Fibroblast of villous mesenchyme (primary cell): Measurements from ENCODE around the gene KRT81. TPM values are rescaled to one million over a fixed set of nuclear protein-coding genes. Genes with fewer than 3 reads are reported as not detected.
"Not testable (repeated sequence)": the region's sequence is repeated elsewhere in the genome, so short reads cannot be mapped to it uniquely, and the experiment has no call there.

Experiments used
- DNase-seq: peaks from one replicate; pipeline ENCODE4 v3.0.0-alpha.2; 2010; ENCODE audit warnings: low read depth
- H3K4me3 ChIP-seq: 2 replicates; pipeline ENCODE4 v1.5.1; 2011; ENCODE audit warnings: low read depth, mild to moderate bottlenecking, low read length
- CTCF ChIP-seq: IDR thresholded peaks from 2 replicates; pipeline ENCODE4 v1.5.1; 2012; ENCODE audit warnings: low read depth, mild to moderate bottlenecking, low read length; ENCODE audit not compliant: insufficient read depth
- total RNA-seq: library from RNA; depleted of rRNA; stranded (reverse); fragments of >200 nt; gene quantifications from 2 replicates; pipeline ENCODE4 v1.2.3, GENCODE V29; 2012

KRT81 gene
- total RNA-seq, 1 donor = not detected

- TF ChIP-seq CTCF = peak; percentile 4
- not testable (repeated sequence) for H3K4me3 ChIP-seq, DNase-seq
Observed at GRCh38 chr12:52286857-52287785, 4.2 kb downstream of the KRT81 start.

GRCh38 chr12:52285851-52286530, 5.3 kb downstream of the KRT81 start:
- no peak for DNase-seq
- no peak for TF ChIP-seq CTCF
- no peak overlapping the region for H3K4me3 ChIP-seq

- H3K4me3 ChIP-seq = no peak overlapping the region
- no peak for TF ChIP-seq CTCF
- DNase-seq = peak; percentile 14
Observed at GRCh38 chr12:52285172-52285745, 6.1 kb downstream of the KRT81 start.

GRCh38 chr12:52284562-52285171, 6.7 kb downstream of the KRT81 start:
- H3K4me3 ChIP-seq = no peak overlapping the region
- TF ChIP-seq CTCF = no peak
- DNase-seq = no peak

- peak; percentile 97 for DNase-seq
- H3K4me3 ChIP-seq = peak overlapping the region; percentile 7
- TF ChIP-seq CTCF = no peak
Observed at GRCh38 chr12:52280796-52281560, 10.4 kb downstream of the KRT81 start.

GRCh38 chr12:52280319-52280795, 11.0 kb downstream of the KRT81 start:
- no peak for TF ChIP-seq CTCF
- H3K4me3 ChIP-seq = no peak overlapping the region
- DNase-seq = peak; percentile 97
